ENCODE results near the gene ABCF1. TPM values are rescaled to one million over a fixed set of nuclear protein-coding genes. Genes with fewer than 3 reads are reported as not detected.

The ABCF1 gene
- total and polyA plus RNA-seq, 9 of the 15 experiments (the other 6 are each of a cell fraction or from before 2014, with no cell fraction given): 41.6 to 193 (median 102) TPM

DNA sequence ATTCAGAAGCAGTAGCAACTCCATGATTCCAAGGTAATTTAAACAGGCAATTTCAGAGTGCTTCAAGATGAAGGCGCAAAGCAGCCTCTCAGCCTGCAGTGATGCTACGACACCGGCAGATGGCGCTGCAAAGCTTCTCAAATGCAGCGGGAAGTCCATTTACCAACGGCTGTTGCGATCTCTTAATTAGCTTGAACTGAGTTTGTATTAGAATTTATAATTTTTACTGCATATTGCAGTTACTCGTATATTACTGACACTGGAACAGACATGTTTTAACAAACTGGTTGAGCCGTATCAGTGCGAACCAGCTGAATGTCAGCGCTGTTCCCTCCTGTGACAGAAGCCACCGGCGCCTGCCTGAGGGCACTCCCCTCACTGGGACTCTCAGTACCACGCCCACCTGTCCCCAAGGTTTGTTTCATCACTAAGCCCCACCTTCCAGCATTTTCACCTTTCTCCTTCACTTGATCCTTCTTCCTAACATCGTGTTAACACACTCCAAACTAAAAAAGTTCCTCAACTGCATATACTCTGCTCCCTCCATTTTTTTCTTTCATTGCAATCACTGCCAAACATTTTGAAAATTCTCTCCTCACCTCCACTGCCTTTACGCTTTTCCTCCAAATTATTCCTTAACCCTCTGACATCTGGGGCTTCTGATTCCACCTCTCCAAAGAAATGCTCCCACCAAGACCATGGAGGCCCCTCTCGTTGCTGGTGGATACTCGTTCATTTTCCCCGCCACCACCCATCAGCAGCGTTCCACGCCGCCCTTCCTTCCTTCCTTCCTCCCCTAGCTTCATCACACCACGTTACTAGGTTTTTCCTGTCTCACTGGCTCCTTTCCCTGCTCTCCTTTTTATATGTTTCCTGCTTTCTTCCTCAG, 29.5 kb upstream of the ABCF1 start (continued):
- TF ChIP-seq, protein P1, sequence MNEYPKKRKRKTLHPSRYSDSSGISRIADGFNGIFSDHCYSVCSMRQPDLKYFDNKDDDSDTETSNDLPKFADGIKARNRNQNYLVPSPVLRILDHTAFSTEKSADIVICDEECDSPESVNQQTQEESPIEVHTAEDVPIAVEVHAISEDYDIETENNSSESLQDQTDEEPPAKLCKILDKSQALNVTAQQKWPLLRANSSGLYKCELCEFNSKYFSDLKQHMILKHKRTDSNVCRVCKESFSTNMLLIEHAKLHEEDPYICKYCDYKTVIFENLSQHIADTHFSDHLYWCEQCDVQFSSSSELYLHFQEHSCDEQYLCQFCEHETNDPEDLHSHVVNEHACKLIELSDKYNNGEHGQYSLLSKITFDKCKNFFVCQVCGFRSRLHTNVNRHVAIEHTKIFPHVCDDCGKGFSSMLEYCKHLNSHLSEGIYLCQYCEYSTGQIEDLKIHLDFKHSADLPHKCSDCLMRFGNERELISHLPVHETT (CRISPR knock-in tag; conservative IDR thresholded peaks at IDR 0.05 in 1 of 2, IDR thresholded peaks at IDR 0.05 in 1 of 2): 0 out of 4 replicates have a peak, but pooled peaks of 1 of the 2 experiments have one; percentile 51
- TF ChIP-seq, protein P2, sequence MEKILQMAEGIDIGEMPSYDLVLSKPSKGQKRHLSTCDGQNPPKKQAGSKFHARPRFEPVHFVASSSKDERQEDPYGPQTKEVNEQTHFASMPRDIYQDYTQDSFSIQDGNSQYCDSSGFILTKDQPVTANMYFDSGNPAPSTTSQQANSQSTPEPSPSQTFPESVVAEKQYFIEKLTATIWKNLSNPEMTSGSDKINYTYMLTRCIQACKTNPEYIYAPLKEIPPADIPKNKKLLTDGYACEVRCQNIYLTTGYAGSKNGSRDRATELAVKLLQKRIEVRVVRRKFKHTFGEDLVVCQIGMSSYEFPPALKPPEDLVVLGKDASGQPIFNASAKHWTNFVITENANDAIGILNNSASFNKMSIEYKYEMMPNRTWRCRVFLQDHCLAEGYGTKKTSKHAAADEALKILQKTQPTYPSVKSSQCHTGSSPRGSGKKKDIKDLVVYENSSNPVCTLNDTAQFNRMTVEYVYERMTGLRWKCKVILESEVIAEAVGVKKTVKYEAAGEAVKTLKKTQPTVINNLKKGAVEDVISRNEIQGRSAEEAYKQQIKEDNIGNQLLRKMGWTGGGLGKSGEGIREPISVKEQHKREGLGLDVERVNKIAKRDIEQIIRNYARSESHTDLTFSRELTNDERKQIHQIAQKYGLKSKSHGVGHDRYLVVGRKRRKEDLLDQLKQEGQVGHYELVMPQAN (IDR thresholded peaks at IDR 0.05; ENCODE audit: borderline replicate concordance): peak; percentile 80; the same call in 1 of the 2 replicates
- no peak for TF ChIP-seq ZNF217 (CRISPR knock-in tag; IDR thresholded peaks at IDR 0.05)
- TF ChIP-seq, protein P3, sequence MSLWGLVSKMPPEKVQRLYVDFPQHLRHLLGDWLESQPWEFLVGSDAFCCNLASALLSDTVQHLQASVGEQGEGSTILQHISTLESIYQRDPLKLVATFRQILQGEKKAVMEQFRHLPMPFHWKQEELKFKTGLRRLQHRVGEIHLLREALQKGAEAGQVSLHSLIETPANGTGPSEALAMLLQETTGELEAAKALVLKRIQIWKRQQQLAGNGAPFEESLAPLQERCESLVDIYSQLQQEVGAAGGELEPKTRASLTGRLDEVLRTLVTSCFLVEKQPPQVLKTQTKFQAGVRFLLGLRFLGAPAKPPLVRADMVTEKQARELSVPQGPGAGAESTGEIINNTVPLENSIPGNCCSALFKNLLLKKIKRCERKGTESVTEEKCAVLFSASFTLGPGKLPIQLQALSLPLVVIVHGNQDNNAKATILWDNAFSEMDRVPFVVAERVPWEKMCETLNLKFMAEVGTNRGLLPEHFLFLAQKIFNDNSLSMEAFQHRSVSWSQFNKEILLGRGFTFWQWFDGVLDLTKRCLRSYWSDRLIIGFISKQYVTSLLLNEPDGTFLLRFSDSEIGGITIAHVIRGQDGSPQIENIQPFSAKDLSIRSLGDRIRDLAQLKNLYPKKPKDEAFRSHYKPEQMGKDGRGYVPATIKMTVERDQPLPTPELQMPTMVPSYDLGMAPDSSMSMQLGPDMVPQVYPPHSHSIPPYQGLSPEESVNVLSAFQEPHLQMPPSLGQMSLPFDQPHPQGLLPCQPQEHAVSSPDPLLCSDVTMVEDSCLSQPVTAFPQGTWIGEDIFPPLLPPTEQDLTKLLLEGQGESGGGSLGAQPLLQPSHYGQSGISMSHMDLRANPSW (CRISPR knock-in tag; IDR thresholded peaks at IDR 0.05): peak; percentile 68; the same call in 1 of the 2 replicates
- TF ChIP-seq, protein P4, sequence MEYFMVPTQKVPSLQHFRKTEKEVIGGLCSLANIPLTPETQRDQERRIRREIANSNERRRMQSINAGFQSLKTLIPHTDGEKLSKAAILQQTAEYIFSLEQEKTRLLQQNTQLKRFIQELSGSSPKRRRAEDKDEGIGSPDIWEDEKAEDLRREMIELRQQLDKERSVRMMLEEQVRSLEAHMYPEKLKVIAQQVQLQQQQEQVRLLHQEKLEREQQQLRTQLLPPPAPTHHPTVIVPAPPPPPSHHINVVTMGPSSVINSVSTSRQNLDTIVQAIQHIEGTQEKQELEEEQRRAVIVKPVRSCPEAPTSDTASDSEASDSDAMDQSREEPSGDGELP (CRISPR knock-in tag; IDR thresholded peaks at IDR 0.05; ENCODE audit: borderline replicate concordance): peak; percentile 86
- TF ChIP-seq ESRRA (IDR thresholded peaks at IDR 0.05; ENCODE audit: borderline replicate concordance, low read depth): no peak
- TF ChIP-seq DMBX1 (CRISPR knock-in tag; IDR thresholded peaks at IDR 0.05; ENCODE audit: borderline replicate concordance): 0 out of 2 replicates have a peak, but pooled peaks have one; percentile 40
- TF ChIP-seq, protein P5, sequence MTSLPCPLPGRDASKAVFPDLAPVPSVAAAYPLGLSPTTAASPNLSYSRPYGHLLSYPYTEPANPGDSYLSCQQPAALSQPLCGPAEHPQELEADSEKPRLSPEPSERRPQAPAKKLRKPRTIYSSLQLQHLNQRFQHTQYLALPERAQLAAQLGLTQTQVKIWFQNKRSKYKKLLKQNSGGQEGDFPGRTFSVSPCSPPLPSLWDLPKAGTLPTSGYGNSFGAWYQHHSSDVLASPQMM (CRISPR knock-in tag; IDR thresholded peaks at IDR 0.05): no peak
- no peak for TF ChIP-seq MCM3 (IDR thresholded peaks at IDR 0.05)
- TF ChIP-seq, protein P6, sequence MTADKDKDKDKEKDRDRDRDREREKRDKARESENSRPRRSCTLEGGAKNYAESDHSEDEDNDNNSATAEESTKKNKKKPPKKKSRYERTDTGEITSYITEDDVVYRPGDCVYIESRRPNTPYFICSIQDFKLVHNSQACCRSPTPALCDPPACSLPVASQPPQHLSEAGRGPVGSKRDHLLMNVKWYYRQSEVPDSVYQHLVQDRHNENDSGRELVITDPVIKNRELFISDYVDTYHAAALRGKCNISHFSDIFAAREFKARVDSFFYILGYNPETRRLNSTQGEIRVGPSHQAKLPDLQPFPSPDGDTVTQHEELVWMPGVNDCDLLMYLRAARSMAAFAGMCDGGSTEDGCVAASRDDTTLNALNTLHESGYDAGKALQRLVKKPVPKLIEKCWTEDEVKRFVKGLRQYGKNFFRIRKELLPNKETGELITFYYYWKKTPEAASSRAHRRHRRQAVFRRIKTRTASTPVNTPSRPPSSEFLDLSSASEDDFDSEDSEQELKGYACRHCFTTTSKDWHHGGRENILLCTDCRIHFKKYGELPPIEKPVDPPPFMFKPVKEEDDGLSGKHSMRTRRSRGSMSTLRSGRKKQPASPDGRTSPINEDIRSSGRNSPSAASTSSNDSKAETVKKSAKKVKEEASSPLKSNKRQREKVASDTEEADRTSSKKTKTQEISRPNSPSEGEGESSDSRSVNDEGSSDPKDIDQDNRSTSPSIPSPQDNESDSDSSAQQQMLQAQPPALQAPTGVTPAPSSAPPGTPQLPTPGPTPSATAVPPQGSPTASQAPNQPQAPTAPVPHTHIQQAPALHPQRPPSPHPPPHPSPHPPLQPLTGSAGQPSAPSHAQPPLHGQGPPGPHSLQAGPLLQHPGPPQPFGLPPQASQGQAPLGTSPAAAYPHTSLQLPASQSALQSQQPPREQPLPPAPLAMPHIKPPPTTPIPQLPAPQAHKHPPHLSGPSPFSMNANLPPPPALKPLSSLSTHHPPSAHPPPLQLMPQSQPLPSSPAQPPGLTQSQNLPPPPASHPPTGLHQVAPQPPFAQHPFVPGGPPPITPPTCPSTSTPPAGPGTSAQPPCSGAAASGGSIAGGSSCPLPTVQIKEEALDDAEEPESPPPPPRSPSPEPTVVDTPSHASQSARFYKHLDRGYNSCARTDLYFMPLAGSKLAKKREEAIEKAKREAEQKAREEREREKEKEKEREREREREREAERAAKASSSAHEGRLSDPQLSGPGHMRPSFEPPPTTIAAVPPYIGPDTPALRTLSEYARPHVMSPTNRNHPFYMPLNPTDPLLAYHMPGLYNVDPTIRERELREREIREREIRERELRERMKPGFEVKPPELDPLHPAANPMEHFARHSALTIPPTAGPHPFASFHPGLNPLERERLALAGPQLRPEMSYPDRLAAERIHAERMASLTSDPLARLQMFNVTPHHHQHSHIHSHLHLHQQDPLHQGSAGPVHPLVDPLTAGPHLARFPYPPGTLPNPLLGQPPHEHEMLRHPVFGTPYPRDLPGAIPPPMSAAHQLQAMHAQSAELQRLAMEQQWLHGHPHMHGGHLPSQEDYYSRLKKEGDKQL (CRISPR knock-in tag; IDR thresholded peaks at IDR 0.05; ENCODE audit: borderline replicate concordance): no peak

Measured in K562 (cell line).